K562 (cell line): ENCODE measurements around the gene MED16. TPM values are rescaled to one million over a fixed set of nuclear protein-coding genes. Genes with fewer than 3 reads are reported as not detected.

Experiments used
- ADNP ChIP-seq: fragments of 200-800 bp; sonication (Bioruptor generic); IDR thresholded peaks from 2 replicates; pipeline ENCODE4 v1.6.1; 2016; ENCODE audit warnings: missing genetic modification characterization, missing compliant biosample characterization
- ARHGAP35 ChIP-seq: fragments of 450-650 bp; IDR thresholded peaks from 2 replicates; pipeline ENCODE4 v1.6.1; 2018; ENCODE audit not compliant: partially characterized antibody
- CAMTA2 ChIP-seq: fragments of 250-450 bp; sonication (Bioruptor Pico); conservative IDR thresholded peaks from 2 replicates; pipeline ENCODE4 v1.5.1; 2022
- ETV1 ChIP-seq: fragments of 450-650 bp; conservative IDR thresholded peaks from 2 replicates; pipeline ENCODE4 v1.6.1; 2016; ENCODE audit warnings: missing genetic modification characterization, control low read depth, low read depth, missing compliant biosample characterization
- FOXM1 ChIP-seq, 2 experiments: fragments of 450-650 bp in 1 of 2; sonication (generic) in 1 of 2; formaldehyde crosslinking in 1 of 2; IDR thresholded peaks; 2 replicates each; pipeline versions ENCODE4 v1.6.1 to v1.9.0; 2017 to 2022; ENCODE audit warnings: low read depth in 2 of 2, mild to moderate bottlenecking in 2 of 2, missing genetic modification reagents in 1 of 2, moderate library complexity in 1 of 2
- GATAD2A ChIP-seq: fragments of 450-650 bp; IDR thresholded peaks from 2 replicates; pipeline ENCODE4 v1.6.1; 2017
- HMG20A ChIP-seq: fragments of 450-650 bp; formaldehyde crosslinking; conservative IDR thresholded peaks from 2 replicates; pipeline ENCODE4 v1.4.0; 2020; ENCODE audit warnings: mild to moderate bottlenecking, mixed read lengths
- KHSRP ChIP-seq: fragments of 450-650 bp; IDR thresholded peaks from 2 replicates; pipeline ENCODE4 v1.6.1; 2017
- PHB ChIP-seq: fragments of 250-450 bp; sonication (Bioruptor Pico); IDR thresholded peaks from 2 replicates; pipeline ENCODE4 v1.5.0; 2021
- PHF20 ChIP-seq: fragments of 450-650 bp; IDR thresholded peaks from 2 replicates; pipeline ENCODE4 v1.6.1; 2018; ENCODE audit not compliant: partially characterized antibody
- RBM22 ChIP-seq: fragments of 200-400 bp; formaldehyde crosslinking; IDR thresholded peaks from 2 replicates; pipeline ENCODE4 v1.6.1; 2018; ENCODE audit warnings: low read length, low read depth; ENCODE audit not compliant: poor library complexity, severe bottlenecking
- STAT5A ChIP-seq: IDR thresholded peaks from 2 replicates; pipeline ENCODE4 v1.6.1; 2012; ENCODE audit warnings: low read length, inconsistent platforms, borderline replicate concordance
- TAF1 ChIP-seq: IDR thresholded peaks from 2 replicates; pipeline ENCODE4 v1.6.1; 2011; ENCODE audit warnings: mild to moderate bottlenecking, low read length, moderate library complexity; ENCODE audit not compliant: insufficient read depth, control insufficient read depth, severe bottlenecking; ENCODE audit errors: extremely low read depth
- TRIM24 ChIP-seq, 2 experiments: fragments of 450-650 bp; IDR thresholded peaks; 2 replicates each; pipeline ENCODE4 v1.6.1; 2016
- TSC22D4 ChIP-seq: fragments of 450-650 bp; IDR thresholded peaks from 2 replicates; pipeline ENCODE4 v1.6.1; 2016; ENCODE audit warnings: missing genetic modification characterization, missing biosample characterization, control low read depth
- ZBTB1 ChIP-seq: sonication (generic); formaldehyde crosslinking; IDR thresholded peaks from 2 replicates; pipeline ENCODE4 v1.8.1; 2023; ENCODE audit warnings: missing genetic modification reagents, low read depth, mild to moderate bottlenecking, borderline replicate concordance
- ZC3H11A ChIP-seq: IDR thresholded peaks from 2 replicates; pipeline ENCODE4 v1.6.1; 2012; ENCODE audit warnings: low read depth, low read length, improper control_type of control experiment
- polyA plus RNA-seq, 8 experiments: library from polyadenylated mRNA; depleted of rRNA in 4 of 8; stranded (reverse) in 5 of 8; unstranded in 3 of 8; fragments of >200 nt; fragmentation: Nextera tagmentation in 2 of 8; fragmentation: Illumina TruSeq in 1 of 8; extraction: Ambion mirVana in 2 of 8; extraction: Trizol in 1 of 8; gene quantifications; 2 replicates each; pipeline versions ENCODE4 v1.2.1 to v1.2.3, GENCODE V29; 2011 to 2014; ENCODE audit warnings: inconsistent platforms in 1 of 8, missing spikeins in 1 of 8
- total RNA-seq, 7 experiments: library from RNA; depleted of rRNA in 6 of 7; stranded (reverse); fragments of >200 nt in 6 of 7; fragmentation: Illumina TruSeq in 2 of 7; extraction: Trizol in 2 of 7; gene quantifications; 2 replicates each; pipeline versions ENCODE4 v1.2.1 to v1.2.3, GENCODE V29; 2011 to 2021; ENCODE audit warnings: low replicate concordance in 1 of 7
- TF ChIP-seq, protein P1 (sequence below): fragments of 450-650 bp; formaldehyde crosslinking; IDR thresholded peaks from 2 replicates; pipeline ENCODE4 v1.4.0; 2020; ENCODE audit warnings: mild to moderate bottlenecking, moderate library complexity
- TF ChIP-seq, protein P2 (sequence below): sonication (generic); formaldehyde crosslinking; IDR thresholded peaks from 2 replicates; pipeline ENCODE4 v1.8.1; 2023; ENCODE audit warnings: missing genetic modification reagents, mild to moderate bottlenecking, borderline replicate concordance
- TF ChIP-seq, protein P3 (sequence below): sonication (generic); formaldehyde crosslinking; IDR thresholded peaks from 2 replicates; pipeline ENCODE4 v1.8.0; 2022; ENCODE audit warnings: missing genetic modification reagents, mild to moderate bottlenecking, borderline replicate concordance

Gene MED16
- total and polyA plus RNA-seq, 9 of the 15 experiments (the other 6 are each of a cell fraction or from before 2014, with no cell fraction given): 0.89 to 59.9 (median 8.6) TPM

DNA sequence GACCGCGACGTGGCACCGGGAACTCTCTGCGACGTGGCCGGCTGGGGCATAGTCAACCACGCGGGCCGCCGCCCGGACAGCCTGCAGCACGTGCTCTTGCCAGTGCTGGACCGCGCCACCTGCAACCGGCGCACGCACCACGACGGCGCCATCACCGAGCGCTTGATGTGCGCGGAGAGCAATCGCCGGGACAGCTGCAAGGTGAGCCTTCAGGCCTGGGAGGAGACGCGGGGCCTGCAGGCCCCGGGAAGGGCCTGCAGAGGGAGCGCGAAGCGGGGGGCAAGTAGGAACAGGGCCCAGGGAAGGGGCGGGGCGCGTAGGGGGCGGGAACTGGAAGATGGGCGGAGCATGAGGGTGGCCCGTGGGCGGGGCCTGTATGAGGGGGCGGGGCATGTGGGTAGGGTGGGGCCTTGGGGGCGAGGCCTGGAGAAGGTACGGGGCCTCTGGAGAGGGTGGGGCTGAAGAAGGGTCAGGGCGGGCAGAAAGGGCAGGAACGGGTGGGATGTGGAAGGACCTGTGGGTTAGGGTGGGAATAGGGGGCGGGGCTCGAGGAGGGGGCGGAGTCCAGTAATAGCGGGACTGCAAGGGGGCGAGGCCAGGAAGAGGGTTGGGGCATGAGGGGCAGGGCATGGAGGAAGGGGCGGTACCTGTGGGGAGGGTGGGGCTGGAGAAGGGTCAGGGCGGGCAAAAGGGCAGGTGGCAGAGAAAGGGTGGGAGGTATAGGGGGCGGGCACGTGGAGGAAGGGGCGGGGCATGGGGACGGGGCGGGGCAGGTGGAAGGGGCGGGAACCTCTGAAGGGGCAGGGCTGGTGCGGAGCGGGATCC lies 31.0 kb downstream of the MED16 start (continued):
- peak; percentile 74 for TF ChIP-seq RBM22
- TF ChIP-seq STAT5A: no peak
- TF ChIP-seq FOXM1 (IDR thresholded peaks at IDR 0.05; ENCODE audit: low read depth): no peak
- 0 out of 2 replicates have a peak, but pooled peaks have one; percentile 8 for TF ChIP-seq FOXM1 (CRISPR knock-in tag; IDR thresholded peaks at IDR 0.05; ENCODE audit: low read depth)
- no peak; the same call in 1 of the 2 replicates for TF ChIP-seq ZBTB1
- TF ChIP-seq, protein P1, sequence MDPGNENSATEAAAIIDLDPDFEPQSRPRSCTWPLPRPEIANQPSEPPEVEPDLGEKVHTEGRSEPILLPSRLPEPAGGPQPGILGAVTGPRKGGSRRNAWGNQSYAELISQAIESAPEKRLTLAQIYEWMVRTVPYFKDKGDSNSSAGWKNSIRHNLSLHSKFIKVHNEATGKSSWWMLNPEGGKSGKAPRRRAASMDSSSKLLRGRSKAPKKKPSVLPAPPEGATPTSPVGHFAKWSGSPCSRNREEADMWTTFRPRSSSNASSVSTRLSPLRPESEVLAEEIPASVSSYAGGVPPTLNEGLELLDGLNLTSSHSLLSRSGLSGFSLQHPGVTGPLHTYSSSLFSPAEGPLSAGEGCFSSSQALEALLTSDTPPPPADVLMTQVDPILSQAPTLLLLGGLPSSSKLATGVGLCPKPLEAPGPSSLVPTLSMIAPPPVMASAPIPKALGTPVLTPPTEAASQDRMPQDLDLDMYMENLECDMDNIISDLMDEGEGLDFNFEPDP: no peak
- no peak for TF ChIP-seq HMG20A
- TF ChIP-seq KHSRP: no peak
- TF ChIP-seq TAF1: peak; percentile 31
- no peak for TF ChIP-seq PHB (CRISPR knock-in tag)
- TF ChIP-seq, protein P2, sequence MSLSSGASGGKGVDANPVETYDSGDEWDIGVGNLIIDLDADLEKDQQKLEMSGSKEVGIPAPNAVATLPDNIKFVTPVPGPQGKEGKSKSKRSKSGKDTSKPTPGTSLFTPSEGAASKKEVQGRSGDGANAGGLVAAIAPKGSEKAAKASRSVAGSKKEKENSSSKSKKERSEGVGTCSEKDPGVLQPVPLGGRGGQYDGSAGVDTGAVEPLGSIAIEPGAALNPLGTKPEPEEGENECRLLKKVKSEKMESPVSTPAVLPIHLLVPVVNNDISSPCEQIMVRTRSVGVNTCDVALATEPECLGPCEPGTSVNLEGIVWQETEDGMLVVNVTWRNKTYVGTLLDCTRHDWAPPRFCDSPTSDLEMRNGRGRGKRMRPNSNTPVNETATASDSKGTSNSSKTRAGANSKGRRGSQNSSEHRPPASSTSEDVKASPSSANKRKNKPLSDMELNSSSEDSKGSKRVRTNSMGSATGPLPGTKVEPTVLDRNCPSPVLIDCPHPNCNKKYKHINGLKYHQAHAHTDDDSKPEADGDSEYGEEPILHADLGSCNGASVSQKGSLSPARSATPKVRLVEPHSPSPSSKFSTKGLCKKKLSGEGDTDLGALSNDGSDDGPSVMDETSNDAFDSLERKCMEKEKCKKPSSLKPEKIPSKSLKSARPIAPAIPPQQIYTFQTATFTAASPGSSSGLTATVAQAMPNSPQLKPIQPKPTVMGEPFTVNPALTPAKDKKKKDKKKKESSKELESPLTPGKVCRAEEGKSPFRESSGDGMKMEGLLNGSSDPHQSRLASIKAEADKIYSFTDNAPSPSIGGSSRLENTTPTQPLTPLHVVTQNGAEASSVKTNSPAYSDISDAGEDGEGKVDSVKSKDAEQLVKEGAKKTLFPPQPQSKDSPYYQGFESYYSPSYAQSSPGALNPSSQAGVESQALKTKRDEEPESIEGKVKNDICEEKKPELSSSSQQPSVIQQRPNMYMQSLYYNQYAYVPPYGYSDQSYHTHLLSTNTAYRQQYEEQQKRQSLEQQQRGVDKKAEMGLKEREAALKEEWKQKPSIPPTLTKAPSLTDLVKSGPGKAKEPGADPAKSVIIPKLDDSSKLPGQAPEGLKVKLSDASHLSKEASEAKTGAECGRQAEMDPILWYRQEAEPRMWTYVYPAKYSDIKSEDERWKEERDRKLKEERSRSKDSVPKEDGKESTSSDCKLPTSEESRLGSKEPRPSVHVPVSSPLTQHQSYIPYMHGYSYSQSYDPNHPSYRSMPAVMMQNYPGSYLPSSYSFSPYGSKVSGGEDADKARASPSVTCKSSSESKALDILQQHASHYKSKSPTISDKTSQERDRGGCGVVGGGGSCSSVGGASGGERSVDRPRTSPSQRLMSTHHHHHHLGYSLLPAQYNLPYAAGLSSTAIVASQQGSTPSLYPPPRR (CRISPR knock-in tag): peak; percentile 52; the same call in 1 of the 2 replicates
- peak in 1 of 2 experiments; percentile 70; a peak in 2 of 4 replicates for TF ChIP-seq TRIM24 (IDR thresholded peaks at IDR 0.05)
- no peak for TF ChIP-seq TSC22D4
- TF ChIP-seq ETV1 (tag): no peak
- no peak for TF ChIP-seq CAMTA2
- TF ChIP-seq ZC3H11A: no peak
- no peak for TF ChIP-seq ADNP (tag)
- no peak for TF ChIP-seq ARHGAP35
- TF ChIP-seq, protein P3, sequence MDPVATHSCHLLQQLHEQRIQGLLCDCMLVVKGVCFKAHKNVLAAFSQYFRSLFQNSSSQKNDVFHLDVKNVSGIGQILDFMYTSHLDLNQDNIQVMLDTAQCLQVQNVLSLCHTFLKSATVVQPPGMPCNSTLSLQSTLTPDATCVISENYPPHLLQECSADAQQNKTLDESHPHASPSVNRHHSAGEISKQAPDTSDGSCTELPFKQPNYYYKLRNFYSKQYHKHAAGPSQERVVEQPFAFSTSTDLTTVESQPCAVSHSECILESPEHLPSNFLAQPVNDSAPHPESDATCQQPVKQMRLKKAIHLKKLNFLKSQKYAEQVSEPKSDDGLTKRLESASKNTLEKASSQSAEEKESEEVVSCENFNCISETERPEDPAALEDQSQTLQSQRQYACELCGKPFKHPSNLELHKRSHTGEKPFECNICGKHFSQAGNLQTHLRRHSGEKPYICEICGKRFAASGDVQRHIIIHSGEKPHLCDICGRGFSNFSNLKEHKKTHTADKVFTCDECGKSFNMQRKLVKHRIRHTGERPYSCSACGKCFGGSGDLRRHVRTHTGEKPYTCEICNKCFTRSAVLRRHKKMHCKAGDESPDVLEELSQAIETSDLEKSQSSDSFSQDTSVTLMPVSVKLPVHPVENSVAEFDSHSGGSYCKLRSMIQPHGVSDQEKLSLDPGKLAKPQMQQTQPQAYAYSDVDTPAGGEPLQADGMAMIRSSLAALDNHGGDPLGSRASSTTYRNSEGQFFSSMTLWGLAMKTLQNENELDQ (CRISPR knock-in tag): no peak
- TF ChIP-seq GATAD2A: peak; percentile 64; the same call in 1 of the 2 replicates
- TF ChIP-seq PHF20: peak; percentile 31
